Activated T-cell treated with anti-CD3 and anti-CD28 coated beads, Interleukin-2, amount 50 U/mL, for 24 hours (primary cell): ENCODE data around the gene TMEM170A.
A peak's percentile ranks its signal among the peaks of the same experiment; 100 is the strongest.
"Not testable (repeated sequence)": the region's sequence is repeated elsewhere in the genome, so short reads cannot be mapped to it uniquely, and the experiment has no call there.

Experiments
- DNase-seq: peaks from one replicate; pipeline ENCODE4 v3.0.0-alpha.2; 2020
- H3K27ac Mint-ChIP-seq: 2 replicates; pipeline ENCODE4 v1.8.0; 2020; ENCODE audit warnings: mild to moderate bottlenecking, mixed read lengths
- H3K27me3 Mint-ChIP-seq: 2 replicates; pipeline ENCODE4 v1.8.0; 2020; ENCODE audit warnings: mixed read lengths
- H3K36me3 Mint-ChIP-seq: 2 replicates; pipeline ENCODE4 v1.8.0; 2020; ENCODE audit warnings: low read depth, mixed read lengths
- H3K4me1 Mint-ChIP-seq: 2 replicates; pipeline ENCODE4 v1.8.0; 2020; ENCODE audit warnings: low read depth, mixed read lengths
- H3K4me3 Mint-ChIP-seq: 2 replicates; pipeline ENCODE4 v1.8.0; 2020; ENCODE audit warnings: mild to moderate bottlenecking, moderate library complexity, mixed read lengths
- H3K9me3 Mint-ChIP-seq: 2 replicates; pipeline ENCODE4 v1.8.0; 2020; ENCODE audit warnings: mixed read lengths

TMEM170A gene

DNA sequence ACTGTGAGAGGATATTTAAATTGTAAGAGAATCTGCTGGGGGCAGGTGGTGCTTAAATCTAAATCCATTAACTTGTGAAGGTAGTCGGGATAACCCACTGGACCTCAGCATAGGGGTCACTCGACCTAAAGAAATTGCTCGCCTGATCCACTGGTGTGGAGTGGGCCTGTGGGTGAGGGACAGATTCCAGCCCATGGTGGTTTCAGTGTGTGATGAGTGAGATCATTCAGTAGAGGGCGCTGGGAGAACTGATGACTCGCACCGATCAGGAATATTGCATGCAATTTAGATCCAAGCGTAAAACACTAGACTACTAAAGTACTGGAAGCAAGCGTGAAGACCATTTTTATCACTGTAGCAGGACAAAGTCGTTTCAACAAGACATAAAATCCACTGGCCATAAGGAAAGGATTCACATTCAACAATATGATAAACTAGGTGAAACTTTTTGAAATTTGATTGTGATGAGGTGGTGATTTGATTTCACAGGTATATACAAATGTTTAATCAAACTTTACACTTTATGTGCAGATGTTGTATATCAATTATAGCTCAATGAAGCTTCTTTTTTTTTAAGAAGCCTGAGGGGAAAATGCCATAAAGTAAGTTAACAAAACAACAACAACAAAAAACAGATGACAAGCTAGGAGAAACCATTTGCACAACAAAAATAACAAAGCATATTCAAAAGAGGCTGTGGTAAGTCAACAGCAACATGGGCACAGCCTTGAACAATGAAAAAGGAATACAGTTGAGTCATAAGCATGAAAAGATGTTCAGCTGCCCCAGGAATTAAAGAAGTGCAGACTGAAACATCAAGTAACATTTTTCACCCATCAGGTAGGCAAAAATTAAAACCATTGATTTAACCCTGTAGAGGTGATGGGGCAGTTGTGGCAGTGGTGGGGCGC lies 7.5 kb upstream of the TMEM170A start:
- H3K27me3 Mint-ChIP-seq = peaks cover 3% of the 10 kb centered on the region
- no peak for DNase-seq

DNA sequence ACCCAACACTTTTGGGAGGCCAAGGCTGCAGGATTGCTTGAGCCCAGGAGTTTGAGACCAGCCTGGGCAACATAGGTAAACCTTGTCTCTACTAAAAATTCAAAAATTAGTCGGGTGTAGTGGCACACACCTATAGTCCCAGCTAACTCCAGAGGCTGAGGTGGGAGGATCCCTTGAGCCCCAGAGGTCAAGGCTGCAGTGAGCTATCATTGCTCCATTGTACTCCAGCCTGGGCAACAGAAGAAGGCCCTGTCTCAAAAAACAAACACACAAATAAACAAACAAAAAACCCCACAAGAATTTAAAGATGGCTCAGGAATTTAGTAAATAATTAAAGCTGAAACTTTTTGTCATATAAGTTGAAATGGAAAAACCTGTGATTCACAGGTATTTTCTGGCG lies 2.3 kb upstream of the TMEM170A start:
- DNase-seq = no peak
- no peaks in the 10 kb centered on the region for H3K9me3 Mint-ChIP-seq
- H3K4me3 Mint-ChIP-seq = no peak overlapping the region
- no peak overlapping the region for H3K27ac Mint-ChIP-seq
- H3K4me1 Mint-ChIP-seq = peaks cover 28% of the 10 kb centered on the region
- H3K27me3 Mint-ChIP-seq = no peaks in the 10 kb centered on the region
- peaks cover 17% of the 10 kb centered on the region for H3K36me3 Mint-ChIP-seq

More for the DNA sequence above, 7.5 kb upstream of the TMEM170A start:
- Mint-ChIP-seq H3K36me3 (no peaks in the 10 kb centered on the region), H3K4me1 (peaks cover 1% of the 10 kb centered on the region), H3K27ac (no peak overlapping the region), H3K4me3 (no peak overlapping the region), H3K9me3 (no peaks in the 10 kb centered on the region)

DNA sequence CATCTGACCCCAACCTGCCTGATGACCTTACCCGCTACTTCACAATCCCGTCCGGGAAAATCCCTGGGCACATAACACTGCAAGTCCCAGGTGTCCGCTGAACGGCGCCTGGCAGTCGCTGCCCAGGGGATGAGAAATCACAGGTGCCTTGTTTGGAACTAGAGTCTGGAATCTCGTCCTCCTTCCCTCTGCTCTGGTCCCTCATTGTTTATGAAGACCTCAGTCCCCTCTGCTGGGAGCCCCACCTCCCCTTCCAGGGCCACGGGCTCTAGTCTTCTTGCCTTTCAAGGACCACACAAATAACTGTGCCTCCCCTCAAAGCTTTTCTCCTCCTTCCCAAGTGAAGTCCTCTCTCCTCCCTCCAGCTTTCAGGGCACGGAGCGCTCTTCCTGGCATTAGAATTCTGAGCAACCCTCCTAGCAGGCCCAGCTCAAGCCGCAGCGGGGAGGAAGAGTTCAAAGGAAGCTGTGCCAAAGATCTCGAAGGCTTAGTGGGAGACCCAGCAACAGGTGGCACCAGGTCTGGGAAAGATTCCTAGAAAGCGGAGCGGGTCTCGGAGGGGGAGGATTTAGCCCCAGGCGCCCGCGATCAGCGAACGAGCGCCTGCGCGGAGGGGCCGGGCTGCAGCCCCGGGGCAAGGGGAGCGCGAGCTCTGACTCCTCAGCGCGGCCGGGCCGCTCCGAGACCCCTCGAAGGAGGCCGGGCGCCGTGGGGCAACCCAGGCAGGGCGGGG lies 934 bp downstream of the TMEM170A start:
- not testable (repeated sequence) for H3K9me3 Mint-ChIP-seq, H3K27me3 Mint-ChIP-seq, DNase-seq
- H3K4me3 Mint-ChIP-seq = peak overlapping the region; percentile 91
- peaks cover 55% of the 10 kb centered on the region for H3K4me1 Mint-ChIP-seq
- H3K27ac Mint-ChIP-seq = peak overlapping the region; percentile 94
- peaks cover 34% of the 10 kb centered on the region for H3K36me3 Mint-ChIP-seq

DNA sequence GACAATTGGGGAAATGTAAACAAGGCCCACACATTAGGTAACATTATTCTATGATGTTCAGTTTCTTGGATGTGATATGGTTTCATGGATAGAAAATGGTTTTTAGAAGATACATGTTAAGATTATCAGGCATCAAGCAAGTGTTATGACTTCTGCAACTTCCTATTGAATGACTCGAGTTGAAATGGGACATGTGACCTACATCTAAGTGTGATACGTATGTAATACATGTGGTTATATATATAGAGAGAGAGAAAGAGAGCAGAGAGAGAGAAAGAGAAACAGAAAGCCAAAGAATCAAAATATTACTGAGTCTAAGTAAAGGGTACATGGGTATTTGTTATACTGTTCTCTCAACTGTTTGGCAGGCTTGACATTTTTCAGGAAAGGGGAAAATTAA lies 1.7 kb downstream of the TMEM170A start:
- Mint-ChIP-seq H3K4me3 (peak overlapping the region; percentile 91), H3K27ac (peak overlapping the region; percentile 94), H3K4me1 (peaks cover 62% of the 10 kb centered on the region), H3K9me3 (no peaks in the 10 kb centered on the region), H3K27me3 (no peaks in the 10 kb centered on the region), H3K36me3 (peaks cover 40% of the 10 kb centered on the region)
- DNase-seq = no peak

DNA sequence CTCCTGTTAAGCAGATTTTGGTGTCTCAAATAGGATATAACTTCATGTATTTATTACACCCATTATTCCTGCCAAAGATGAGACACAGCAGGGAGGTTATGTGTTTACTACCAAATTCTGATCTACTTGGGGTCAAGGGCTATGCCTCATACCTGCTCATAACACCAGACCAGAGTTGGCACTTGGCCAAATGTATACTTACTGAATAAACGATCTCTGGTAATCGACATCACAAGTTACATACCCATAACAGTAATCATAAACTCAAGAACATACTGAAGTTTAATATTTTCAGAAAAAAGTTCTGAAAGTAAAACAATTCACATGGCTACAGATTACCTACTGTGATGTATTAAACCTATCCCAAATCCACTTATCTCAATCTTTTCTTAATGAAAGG lies 2.9 kb downstream of the TMEM170A start:
- H3K9me3 Mint-ChIP-seq = no peaks in the 10 kb centered on the region
- peaks cover 68% of the 10 kb centered on the region for H3K4me1 Mint-ChIP-seq
- no peak overlapping the region for H3K4me3 Mint-ChIP-seq
- peak overlapping the region; percentile 12 for H3K27ac Mint-ChIP-seq
- H3K36me3 Mint-ChIP-seq = peaks cover 40% of the 10 kb centered on the region
- H3K27me3 Mint-ChIP-seq = no peaks in the 10 kb centered on the region
- no peak for DNase-seq

DNA sequence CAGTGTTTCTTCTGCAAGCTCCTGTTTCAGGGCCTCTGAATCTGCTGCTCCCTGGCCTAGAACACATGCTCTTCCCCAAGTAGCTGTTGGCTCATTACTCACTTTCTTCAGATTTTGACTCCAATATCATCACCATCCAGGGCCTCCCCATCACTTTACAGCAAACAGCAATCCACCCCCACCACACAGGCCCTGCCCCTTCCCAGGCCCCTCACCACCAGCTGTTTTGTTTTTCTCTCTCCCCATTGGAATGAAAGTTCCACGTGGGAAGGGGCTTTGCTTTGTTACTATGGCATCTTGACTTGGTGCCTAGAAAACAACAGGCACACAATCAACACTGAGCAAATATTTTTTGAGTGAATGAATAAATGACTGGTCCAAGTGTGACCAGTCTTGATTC lies 4.0 kb downstream of the TMEM170A start:
- H3K27ac Mint-ChIP-seq = peak overlapping the region; percentile 27
- H3K9me3 Mint-ChIP-seq = no peaks in the 10 kb centered on the region
- no peak for DNase-seq
- H3K4me3 Mint-ChIP-seq = no peak overlapping the region
- H3K4me1 Mint-ChIP-seq = peaks cover 76% of the 10 kb centered on the region
- H3K27me3 Mint-ChIP-seq = no peaks in the 10 kb centered on the region
- H3K36me3 Mint-ChIP-seq = peaks cover 40% of the 10 kb centered on the region

DNA sequence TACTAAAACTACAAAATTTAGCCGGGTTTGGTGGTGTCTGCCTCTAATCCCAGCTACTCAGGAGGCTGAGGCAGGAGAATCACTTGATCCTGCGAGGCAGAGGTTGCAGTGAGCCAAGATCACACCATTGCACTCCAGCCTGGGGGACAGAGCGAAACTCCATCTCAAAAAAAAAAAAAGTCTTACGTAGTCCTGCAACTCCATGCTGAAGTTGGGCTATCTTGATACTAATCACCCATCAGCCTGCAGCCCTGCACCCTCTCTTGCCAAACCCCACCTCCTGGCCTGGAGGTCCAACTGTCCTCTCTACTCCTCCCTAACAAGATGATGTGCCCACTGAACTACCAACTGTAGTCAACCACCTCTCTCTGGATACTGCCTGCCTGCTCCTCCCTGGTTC lies 4.8 kb downstream of the TMEM170A start:
- no peak overlapping the region for H3K4me3 Mint-ChIP-seq
- DNase-seq = no peak
- peak overlapping the region; percentile 10 for H3K27ac Mint-ChIP-seq
- H3K36me3 Mint-ChIP-seq = peaks cover 40% of the 10 kb centered on the region
- H3K27me3 Mint-ChIP-seq = no peaks in the 10 kb centered on the region
- no peaks in the 10 kb centered on the region for H3K9me3 Mint-ChIP-seq
- H3K4me1 Mint-ChIP-seq = peaks cover 72% of the 10 kb centered on the region

DNA sequence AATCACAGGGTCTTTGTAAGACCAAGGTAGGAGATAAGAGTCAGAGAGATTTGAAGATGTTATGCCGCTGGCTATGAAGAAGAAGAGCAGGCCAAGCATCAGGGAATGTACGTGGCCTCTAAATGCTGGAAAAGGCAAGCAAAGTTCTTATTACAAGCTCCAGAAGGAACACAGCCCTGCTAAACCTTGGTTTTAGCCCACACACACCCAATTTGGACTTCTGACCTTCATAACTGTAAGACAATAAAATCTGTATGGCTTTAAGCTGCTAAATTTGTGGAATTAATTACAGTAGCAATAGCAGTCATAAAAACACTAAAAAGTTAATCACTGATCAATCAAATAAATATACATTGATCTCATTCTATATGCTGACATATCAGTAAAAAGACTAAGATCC lies 6.0 kb downstream of the TMEM170A start:
- H3K27ac Mint-ChIP-seq = no peak overlapping the region
- no peaks in the 10 kb centered on the region for H3K9me3 Mint-ChIP-seq
- no peak overlapping the region for H3K4me3 Mint-ChIP-seq

DNA sequence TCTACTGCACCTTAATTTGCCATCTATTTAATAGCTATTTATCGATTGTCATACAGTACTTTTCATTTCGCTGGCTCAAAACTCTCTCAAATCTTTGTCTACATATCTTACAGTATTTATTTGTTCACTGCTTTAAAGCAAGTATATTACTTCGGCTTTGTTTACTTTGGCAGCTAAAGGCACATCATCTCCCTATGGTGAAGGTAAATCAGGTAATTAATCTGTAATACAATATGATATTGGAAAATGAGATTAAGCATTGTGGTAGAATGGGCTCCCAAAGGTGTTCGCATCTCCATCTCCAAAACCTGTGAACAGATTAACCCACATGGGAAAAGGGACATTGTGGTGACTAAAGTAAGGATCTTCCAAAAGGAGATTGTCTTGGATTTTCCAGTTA lies 6.5 kb downstream of the TMEM170A start:
- peaks cover 34% of the 10 kb centered on the region for H3K36me3 Mint-ChIP-seq
- H3K4me1 Mint-ChIP-seq = peaks cover 81% of the 10 kb centered on the region
- no peaks in the 10 kb centered on the region for H3K9me3 Mint-ChIP-seq
- H3K4me3 Mint-ChIP-seq = no peak overlapping the region
- H3K27ac Mint-ChIP-seq = no peak overlapping the region
- H3K27me3 Mint-ChIP-seq = no peaks in the 10 kb centered on the region
- no peak for DNase-seq

More for the DNA sequence above, 6.0 kb downstream of the TMEM170A start:
- H3K36me3 Mint-ChIP-seq = peaks cover 36% of the 10 kb centered on the region
- H3K4me1 Mint-ChIP-seq = peaks cover 81% of the 10 kb centered on the region
- no peak for DNase-seq
- no peaks in the 10 kb centered on the region for H3K27me3 Mint-ChIP-seq

DNA sequence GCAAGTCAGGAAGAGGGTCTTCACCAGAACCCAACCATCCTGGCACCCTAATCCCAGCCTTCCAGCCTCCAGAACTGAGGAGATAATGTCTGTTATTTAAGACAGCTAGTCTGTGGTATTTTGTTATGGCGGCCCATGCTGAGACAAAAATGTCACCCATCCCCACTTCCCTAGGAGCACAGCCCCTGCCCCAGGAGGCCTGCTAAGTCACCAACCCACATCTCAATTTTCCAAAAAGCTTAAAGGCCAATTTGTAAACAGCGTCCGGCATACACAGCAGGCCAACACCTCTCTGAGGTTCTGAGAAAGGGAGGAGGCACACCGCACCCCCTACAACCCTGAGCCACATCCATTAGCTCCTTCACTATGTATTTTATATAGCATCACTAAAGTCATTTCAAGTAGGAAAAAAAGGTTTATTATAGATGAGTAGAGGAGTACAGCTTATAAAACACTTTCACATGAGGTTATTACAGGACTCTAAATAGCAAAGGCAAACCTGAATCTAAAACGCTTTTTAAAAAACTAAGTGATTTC lies 6.9 kb downstream of the TMEM170A start:
- DNase-seq = no peak
- no peak overlapping the region for H3K27ac Mint-ChIP-seq
- H3K4me3 Mint-ChIP-seq = no peak overlapping the region
- no peaks in the 10 kb centered on the region for H3K27me3 Mint-ChIP-seq
- H3K9me3 Mint-ChIP-seq = no peaks in the 10 kb centered on the region
- peaks cover 81% of the 10 kb centered on the region for H3K4me1 Mint-ChIP-seq
- H3K36me3 Mint-ChIP-seq = peaks cover 32% of the 10 kb centered on the region

DNA sequence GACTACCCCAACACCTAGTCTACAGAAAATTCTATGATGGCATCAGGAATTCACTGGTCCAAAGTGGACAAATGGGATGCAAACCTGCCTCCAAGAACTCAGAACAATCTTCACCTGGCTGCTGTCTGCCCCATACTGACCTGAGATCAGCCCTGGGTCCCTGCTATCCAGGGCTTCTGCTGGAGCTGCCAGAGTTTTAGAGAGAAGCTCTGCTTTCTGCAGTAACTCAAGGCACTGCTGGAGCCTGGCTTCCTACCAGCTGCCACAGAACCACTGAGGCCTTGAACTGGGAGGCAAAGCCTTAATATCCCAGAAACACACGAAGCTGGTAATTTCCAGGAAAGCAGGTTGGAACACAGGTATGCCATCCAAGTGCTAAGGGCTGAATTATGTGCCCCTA lies 7.5 kb downstream of the TMEM170A start:
- peaks cover 76% of the 10 kb centered on the region for H3K4me1 Mint-ChIP-seq
- H3K27me3 Mint-ChIP-seq = no peaks in the 10 kb centered on the region
- no peaks in the 10 kb centered on the region for H3K9me3 Mint-ChIP-seq
- peaks cover 29% of the 10 kb centered on the region for H3K36me3 Mint-ChIP-seq
- H3K27ac Mint-ChIP-seq = no peak overlapping the region
- H3K4me3 Mint-ChIP-seq = no peak overlapping the region
- DNase-seq = no peak

DNA sequence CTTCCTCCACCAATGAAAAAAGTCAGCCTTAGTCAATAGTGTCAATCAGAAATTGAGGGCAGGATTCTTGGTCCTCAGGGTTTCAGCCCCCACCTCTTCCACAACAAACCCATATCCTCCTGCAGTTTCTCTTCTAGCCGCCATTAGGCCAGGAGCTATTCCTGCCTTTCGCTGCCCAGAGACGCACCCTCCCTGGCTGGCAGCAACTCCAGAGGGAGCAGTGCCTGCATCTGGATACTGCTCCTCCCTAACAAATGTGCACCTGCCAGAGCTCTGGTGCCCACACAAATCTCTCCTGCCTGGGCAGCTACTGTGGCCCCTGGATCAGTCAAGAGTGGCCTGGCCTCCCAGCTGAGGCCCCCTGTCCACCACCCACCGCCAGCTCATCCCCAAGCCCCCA lies 8.0 kb downstream of the TMEM170A start:
- H3K4me3 Mint-ChIP-seq, H3K9me3 Mint-ChIP-seq, H3K27me3 Mint-ChIP-seq, DNase-seq, H3K27ac Mint-ChIP-seq: not testable (repeated sequence)
- peaks cover 27% of the 10 kb centered on the region for H3K36me3 Mint-ChIP-seq
- peaks cover 72% of the 10 kb centered on the region for H3K4me1 Mint-ChIP-seq

DNA sequence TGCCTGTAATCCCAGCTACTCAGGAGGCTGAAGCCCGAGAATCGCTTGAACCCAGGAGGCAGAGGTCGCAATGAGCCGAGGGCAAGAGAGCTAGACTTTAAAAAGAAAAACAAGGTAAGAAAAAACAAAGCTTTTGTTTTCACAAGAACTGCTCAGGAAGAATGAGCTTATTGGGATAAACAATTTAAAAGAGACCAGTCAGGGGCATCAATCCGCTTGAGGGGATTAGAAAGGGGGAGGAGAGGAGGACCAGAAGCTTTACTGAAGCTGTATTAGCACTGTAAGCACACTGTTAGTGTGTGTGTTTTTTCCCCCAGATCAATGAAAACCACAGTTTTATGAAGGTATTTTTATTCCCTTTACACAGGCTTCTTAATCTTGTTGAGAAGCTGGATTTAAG lies 8.8 kb downstream of the TMEM170A start:
- H3K27ac Mint-ChIP-seq = no peak overlapping the region
- no peak for DNase-seq
- H3K36me3 Mint-ChIP-seq = peaks cover 32% of the 10 kb centered on the region
- H3K27me3 Mint-ChIP-seq = no peaks in the 10 kb centered on the region
- no peaks in the 10 kb centered on the region for H3K9me3 Mint-ChIP-seq
- peaks cover 64% of the 10 kb centered on the region for H3K4me1 Mint-ChIP-seq
- H3K4me3 Mint-ChIP-seq = no peak overlapping the region

DNA sequence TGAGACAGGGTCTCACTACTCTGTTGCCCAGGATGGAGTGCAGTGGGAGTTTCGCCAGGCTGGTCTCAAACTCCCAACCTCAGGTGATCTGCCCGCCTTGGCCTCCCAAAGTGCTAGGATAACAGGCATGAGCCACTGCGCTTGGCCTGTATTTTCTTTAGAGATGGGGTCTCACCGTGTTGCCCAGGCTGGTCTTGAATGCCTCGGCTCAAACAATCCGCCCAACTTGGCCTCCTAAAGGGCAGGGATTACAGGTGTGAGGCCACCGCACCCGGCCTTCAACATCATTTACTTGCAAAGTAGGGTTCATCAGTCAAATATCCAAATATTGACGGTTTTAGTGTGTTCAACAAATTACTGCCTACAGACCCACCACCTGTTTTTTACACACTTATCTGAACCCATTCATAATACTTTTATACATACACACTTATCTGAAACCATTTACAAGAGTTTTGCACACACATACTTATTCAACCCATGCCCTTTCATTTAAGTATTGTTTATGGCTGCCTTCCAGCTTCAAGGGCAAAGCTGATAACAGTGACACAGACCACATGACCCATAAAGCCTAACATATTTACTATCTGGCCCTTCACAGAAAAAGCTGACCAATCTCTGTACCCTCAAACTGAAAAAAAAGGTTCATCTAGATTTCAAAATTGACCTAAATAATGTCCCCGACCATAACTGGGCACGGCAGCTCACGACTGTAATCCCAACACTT lies 11.9 kb downstream of the TMEM170A start:
- Mint-ChIP-seq H3K36me3 (peaks cover 38% of the 10 kb centered on the region), H3K4me1 (peaks cover 41% of the 10 kb centered on the region), H3K4me3 (no peak overlapping the region), H3K27me3 (no peaks in the 10 kb centered on the region), H3K9me3 (no peaks in the 10 kb centered on the region), H3K27ac (no peak overlapping the region)
- no peak for DNase-seq
